ENCODE results near the gene CYSRT1. TPM values are rescaled to one million over a fixed set of nuclear protein-coding genes. Genes with fewer than 3 reads are reported as not detected.

CYSRT1 gene
- total RNA-seq, 1 donor from 2014 or later: 3.3 TPM

GRCh38 chr9:137272241-137273094, 47.5 kb downstream of the CYSRT1 start:
- no peak for DNase-seq

GRCh38 chr9:137273095-137273490, 48.1 kb downstream of the CYSRT1 start:
- DNase-seq: no peak

GRCh38 chr9:137273611-137274320, 48.8 kb downstream of the CYSRT1 start:
- no peak for DNase-seq

- DNase-seq: no peak
These were observed 50.2 kb downstream of the CYSRT1 start for GRCh38 chr9:137275203-137275587.

Other genes starting within 250 kb of the CYSRT1 start
- gene PTGDS, start 247.7 kb upstream of the CYSRT1 start, total RNA-seq: 10.2 TPM
- 0.31 TPM for gene LCNL1, start 242.2 kb upstream of the CYSRT1 start, total RNA-seq
- 21.7 TPM for gene PAXX, start 232.8 kb upstream of the CYSRT1 start, total RNA-seq
- gene CLIC3, start 228.6 kb upstream of the CYSRT1 start, total RNA-seq: 4.9 TPM
- gene ABCA2, start 196.9 kb upstream of the CYSRT1 start, total RNA-seq: 16.6 TPM
- gene FUT7, start 193.1 kb upstream of the CYSRT1 start, total RNA-seq: 0.10 TPM
- 27.0 TPM for gene NPDC1, start 179.0 kb upstream of the CYSRT1 start, total RNA-seq
- gene ENTPD2, start 171.1 kb upstream of the CYSRT1 start, total RNA-seq: 7.3 TPM
- 5.6 TPM for gene SAPCD2, start 154.6 kb upstream of the CYSRT1 start, total RNA-seq
- 3.2 TPM for gene UAP1L1, start 147.7 kb upstream of the CYSRT1 start, total RNA-seq
- gene MAN1B1, start 138.2 kb upstream of the CYSRT1 start, total RNA-seq: 59.5 TPM
- 22.8 TPM for gene DPP7, start 110.4 kb upstream of the CYSRT1 start, total RNA-seq
- gene GRIN1, start 86.0 kb upstream of the CYSRT1 start, total RNA-seq: 1.1 TPM
- gene LRRC26, start 55.1 kb upstream of the CYSRT1 start, total RNA-seq: 18.9 TPM
- not detected for gene TMEM210, start 53.1 kb upstream of the CYSRT1 start, total RNA-seq
- 29.8 TPM for gene ANAPC2, start 36.6 kb upstream of the CYSRT1 start, total RNA-seq
- gene SSNA1, start 36.5 kb upstream of the CYSRT1 start, total RNA-seq: 57.3 TPM
- gene TPRN, start 24.4 kb upstream of the CYSRT1 start, total RNA-seq: 5.7 TPM
- gene TMEM203, start 19.5 kb upstream of the CYSRT1 start, total RNA-seq: 38.3 TPM
- 3.0 TPM for gene NDOR1, start 19.5 kb upstream of the CYSRT1 start, total RNA-seq
- gene RNF208, start 2.9 kb upstream of the CYSRT1 start, total RNA-seq: not detected
- gene RNF224, start 2.3 kb downstream of the CYSRT1 start, total RNA-seq: not detected
- gene SLC34A3, start 5.7 kb downstream of the CYSRT1 start, total RNA-seq: not detected
- gene TUBB4B, start 16.1 kb downstream of the CYSRT1 start, total RNA-seq: 172 TPM
- not detected for gene STPG3, start 26.1 kb downstream of the CYSRT1 start, total RNA-seq
- gene NELFB, start 30.2 kb downstream of the CYSRT1 start, total RNA-seq: 50.9 TPM
- 5.4 TPM for gene TOR4A, start 52.6 kb downstream of the CYSRT1 start, total RNA-seq
- 18.8 TPM for gene NRARP, start 77.1 kb downstream of the CYSRT1 start, total RNA-seq
- 19.9 TPM for gene EXD3, start 198.0 kb downstream of the CYSRT1 start, total RNA-seq
- gene NOXA1, start 198.2 kb downstream of the CYSRT1 start, total RNA-seq: 1.2 TPM
- 0.31 TPM for gene ENTPD8, start 216.2 kb downstream of the CYSRT1 start, total RNA-seq
- gene NSMF, start 234.2 kb downstream of the CYSRT1 start, total RNA-seq: 10.7 TPM